Fibroblast of villous mesenchyme (primary cell): ENCODE data around the gene TFF3. TPM values are rescaled to one million over a fixed set of nuclear protein-coding genes. Genes with fewer than 3 reads are reported as not detected.

ENCODE experiments used
- DNase-seq: peaks from one replicate; pipeline ENCODE4 v3.0.0-alpha.2; 2010; ENCODE audit warnings: low read depth
- H3K4me3 ChIP-seq: 2 replicates; pipeline ENCODE4 v1.5.1; 2011; ENCODE audit warnings: low read depth, mild to moderate bottlenecking, low read length
- total RNA-seq: library from RNA; depleted of rRNA; stranded (reverse); fragments of >200 nt; gene quantifications from 2 replicates; pipeline ENCODE4 v1.2.3, GENCODE V29; 2012
- TF ChIP-seq, protein P1 (sequence below): IDR thresholded peaks from 2 replicates; pipeline ENCODE4 v1.5.1; 2012; ENCODE audit warnings: low read depth, mild to moderate bottlenecking, low read length; ENCODE audit not compliant: insufficient read depth

The TFF3 gene
- total RNA-seq, 1 donor = not detected

DNA sequence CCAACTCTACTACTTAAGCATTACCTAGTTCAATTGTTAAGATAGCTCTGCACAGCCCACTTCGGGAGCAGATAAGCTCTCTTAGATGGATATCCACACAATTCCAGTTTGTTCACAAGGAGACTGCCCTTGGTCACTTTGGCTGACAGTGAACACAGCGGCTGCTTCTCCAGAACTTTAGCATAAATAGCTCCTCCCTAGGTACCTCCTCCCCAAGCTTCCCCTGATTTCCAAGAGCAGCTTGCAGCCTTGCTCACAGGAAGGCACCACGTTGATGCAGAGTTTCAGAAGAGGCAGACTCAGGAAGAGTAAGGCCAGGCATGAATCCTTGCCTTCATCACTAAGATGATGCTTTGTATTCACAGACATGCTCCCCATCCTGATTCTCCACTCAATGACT, 24.7 kb downstream of the TFF3 start:
- no peak overlapping the region for H3K4me3 ChIP-seq
- TF ChIP-seq, protein P1, sequence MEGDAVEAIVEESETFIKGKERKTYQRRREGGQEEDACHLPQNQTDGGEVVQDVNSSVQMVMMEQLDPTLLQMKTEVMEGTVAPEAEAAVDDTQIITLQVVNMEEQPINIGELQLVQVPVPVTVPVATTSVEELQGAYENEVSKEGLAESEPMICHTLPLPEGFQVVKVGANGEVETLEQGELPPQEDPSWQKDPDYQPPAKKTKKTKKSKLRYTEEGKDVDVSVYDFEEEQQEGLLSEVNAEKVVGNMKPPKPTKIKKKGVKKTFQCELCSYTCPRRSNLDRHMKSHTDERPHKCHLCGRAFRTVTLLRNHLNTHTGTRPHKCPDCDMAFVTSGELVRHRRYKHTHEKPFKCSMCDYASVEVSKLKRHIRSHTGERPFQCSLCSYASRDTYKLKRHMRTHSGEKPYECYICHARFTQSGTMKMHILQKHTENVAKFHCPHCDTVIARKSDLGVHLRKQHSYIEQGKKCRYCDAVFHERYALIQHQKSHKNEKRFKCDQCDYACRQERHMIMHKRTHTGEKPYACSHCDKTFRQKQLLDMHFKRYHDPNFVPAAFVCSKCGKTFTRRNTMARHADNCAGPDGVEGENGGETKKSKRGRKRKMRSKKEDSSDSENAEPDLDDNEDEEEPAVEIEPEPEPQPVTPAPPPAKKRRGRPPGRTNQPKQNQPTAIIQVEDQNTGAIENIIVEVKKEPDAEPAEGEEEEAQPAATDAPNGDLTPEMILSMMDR = no peak
- no peak for DNase-seq

DNA sequence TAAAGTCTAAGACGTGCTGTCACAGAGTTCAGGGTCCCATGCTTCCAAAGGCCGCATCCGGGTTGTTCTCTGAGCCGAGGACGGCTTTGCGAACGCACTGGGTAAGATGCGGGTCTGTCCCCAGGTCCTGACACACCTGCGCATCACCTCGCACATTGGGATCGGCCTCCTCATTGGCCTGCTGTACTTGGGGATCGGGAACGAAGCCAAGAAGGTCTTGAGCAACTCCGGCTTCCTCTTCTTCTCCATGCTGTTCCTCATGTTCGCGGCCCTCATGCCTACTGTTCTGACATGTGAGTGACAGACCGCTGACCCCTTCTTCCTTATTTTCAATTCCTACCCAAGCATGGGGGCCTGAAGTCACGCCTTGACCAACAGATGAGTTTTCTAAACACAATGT, 25.3 kb downstream of the TFF3 start:
- TF ChIP-seq, protein P1 = no peak
- DNase-seq = no peak
- no peak overlapping the region for H3K4me3 ChIP-seq

DNA sequence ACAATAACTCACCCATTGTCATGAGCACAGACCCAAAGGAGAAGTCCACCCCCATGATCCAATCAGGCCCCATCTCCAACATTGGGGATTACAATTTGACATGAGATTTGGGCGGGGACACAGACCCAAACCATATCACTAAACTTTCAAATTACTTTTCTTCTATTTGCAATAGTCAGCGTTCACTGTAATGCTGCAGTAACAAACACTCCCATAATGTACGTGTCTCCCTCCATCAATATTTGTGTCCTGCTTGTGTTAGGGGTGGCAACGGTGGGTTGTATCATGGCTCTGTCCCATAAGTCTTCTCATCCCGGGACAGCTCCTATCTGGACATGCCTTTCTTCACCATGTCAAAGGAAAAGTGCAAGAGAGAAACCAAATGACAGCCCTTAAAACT, 26.2 kb downstream of the TFF3 start:
- TF ChIP-seq, protein P1 = no peak
- no peak for DNase-seq
- no peak overlapping the region for H3K4me3 ChIP-seq

DNA sequence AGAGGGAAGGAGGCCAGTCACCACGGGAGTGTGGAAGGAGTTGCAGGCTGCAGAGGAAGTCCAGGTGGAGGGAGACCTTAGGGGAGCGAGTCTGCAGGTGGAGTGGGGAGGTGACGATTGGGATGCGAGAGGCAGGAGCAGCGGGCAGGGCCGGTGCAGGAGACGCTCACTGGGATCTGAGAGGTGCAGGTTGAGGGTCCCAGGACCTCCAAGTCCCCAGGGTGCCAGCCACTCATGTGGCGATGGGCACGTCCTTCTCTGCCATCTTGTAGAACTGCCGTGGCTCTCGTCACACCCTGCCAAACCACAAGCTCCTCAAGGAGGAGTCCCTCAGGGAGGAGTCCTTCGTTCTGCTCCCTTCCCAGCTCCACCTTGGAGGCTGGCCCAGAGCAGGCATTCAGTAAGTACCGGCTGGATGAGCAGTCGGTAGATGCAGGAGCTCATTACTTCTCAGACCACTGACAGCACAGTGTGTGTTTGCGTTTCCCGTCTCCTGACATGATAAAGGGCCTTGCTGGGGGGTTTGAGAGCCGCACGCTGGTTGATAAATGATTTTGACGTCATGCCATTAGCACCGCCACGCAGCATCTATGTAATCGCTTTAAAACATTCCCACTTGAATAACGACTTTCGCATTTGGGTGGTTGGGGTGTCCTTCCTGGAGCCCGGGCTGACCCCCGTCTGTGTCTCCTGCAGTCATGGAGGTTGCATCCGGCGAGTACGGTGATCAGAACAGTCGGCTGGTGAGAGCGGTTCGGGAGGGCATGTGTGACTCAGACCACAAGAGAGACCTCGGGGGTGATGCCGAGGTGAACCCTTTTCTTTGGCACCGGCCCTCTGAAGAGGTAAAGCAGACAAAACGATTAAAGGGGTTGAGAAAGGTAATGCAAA, 27.8 kb downstream of the TFF3 start:
- no peak for DNase-seq
- TF ChIP-seq, protein P1 = no peak
- no peak overlapping the region for H3K4me3 ChIP-seq

DNA sequence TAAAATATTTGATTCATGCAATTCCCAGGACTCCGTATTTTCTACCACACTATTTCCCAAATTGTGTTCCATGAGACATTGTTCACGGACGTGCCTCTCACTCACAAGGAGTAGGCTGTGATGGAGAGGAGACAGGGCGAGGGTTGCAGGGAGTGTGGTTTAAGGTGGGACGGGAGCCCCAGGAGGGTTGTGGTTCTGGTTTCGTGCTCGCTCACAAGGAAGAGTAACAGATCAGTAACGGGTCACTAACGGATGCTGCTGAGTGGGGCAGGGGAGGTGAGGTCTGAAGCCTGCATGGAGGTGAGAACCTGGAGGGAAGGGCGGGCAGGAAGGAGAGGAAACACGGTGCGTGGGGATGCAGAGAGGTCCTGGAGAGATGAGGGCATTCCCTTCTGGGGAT, 28.8 kb downstream of the TFF3 start:
- TF ChIP-seq, protein P1 = no peak
- no peak overlapping the region for H3K4me3 ChIP-seq
- DNase-seq = no peak

DNA sequence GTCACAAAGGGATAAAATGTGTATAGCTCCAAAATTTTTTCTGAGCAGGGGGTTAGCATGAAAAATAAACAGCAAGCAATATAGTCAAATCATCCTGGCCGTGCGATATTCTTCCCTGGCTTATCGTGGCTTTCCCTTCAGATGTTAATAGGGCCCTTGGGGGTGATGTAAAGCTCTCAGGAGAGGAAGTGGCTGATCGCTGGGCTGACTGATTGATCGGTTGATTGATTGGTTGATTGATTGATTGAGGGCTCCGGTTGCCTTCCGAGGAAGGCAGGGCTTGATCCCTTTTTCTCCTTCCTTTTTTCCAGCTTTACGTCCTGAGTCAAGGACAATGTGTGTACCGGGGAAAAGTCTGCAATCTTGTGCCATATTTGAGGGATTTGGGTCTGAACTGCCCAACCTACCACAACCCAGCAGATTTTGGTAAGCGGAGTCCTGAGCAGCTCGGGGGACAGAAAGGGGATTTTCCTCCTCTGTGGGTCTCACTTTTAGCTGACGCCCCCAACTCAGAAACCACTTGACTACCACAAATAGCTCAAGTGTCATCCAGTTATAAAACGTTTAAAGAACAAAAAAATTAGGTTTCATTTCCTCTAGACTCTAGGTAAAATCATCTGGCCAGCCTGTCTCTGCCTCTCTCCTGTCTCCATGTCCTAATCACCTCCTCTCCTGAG, 29.5 kb downstream of the TFF3 start:
- DNase-seq = no peak
- H3K4me3 ChIP-seq = no peak overlapping the region
- TF ChIP-seq, protein P1 = no peak

DNA sequence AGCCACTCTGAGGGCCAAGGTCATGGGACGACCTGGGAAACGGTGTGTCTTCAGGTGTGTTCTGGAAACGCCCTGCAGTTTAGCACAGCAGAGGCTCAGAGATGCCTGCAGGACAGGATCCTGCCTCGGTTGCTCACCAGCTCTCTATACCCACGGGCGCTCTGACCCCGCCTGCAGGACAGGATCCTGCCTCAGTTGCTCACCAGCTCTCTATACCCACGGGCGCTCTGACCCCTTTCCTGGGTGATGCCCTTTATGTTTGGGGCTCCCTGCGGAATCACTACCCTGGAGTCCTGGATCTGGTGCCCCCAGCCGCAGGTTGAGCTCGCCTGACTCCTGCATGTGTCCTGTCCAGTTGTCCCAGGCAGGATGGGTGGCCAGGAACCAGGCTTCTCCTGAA, 32.5 kb downstream of the TFF3 start:
- no peak overlapping the region for H3K4me3 ChIP-seq
- TF ChIP-seq, protein P1 = no peak
- no peak for DNase-seq
